ENCODE measurements around the gene RPS19.

The RPS19 gene

DNA sequence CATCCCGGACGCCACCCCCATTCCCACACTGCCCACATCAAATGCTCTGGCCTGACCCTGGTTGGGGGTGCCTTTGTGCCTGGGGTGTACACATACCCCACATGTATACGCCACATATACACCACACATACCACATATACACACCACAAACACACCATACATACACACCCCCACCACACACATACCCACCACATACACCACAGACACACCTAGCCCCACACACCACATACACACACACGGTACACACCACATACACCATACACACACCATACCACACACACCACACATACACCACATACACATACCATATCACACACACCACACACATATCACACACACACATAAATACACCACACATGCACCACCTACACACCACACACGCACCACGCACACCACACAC, 58.0 kb downstream of the RPS19 start:
- Histone ChIP-seq H3K27ac (ENCODE audit: low read length) (no peak overlapping the region), H3K9ac (ENCODE audit: low read length in 2 of 2) (no peak overlapping the region), H3K27me3 (ENCODE audit: control insufficient read depth in 1 of 2, insufficient read depth in 2 of 2, low read length in 2 of 2) (peaks cover 79 to 84% of the 10 kb centered on the region in 2 donors), H3K4me3 (ENCODE audit: low read length in 2 of 2) (no peak overlapping the region), H3K4me1 (ENCODE audit: control insufficient read depth, insufficient read depth, low read length) (peaks cover 5% of the 10 kb centered on the region), H3K36me3 (ENCODE audit: control insufficient read depth in 2 of 2, insufficient read depth in 2 of 2, low read length in 2 of 2) (no peaks in the 10 kb centered on the region), H3K9me3 (ENCODE audit: control insufficient read depth in 2 of 2, low read length in 2 of 2) (no peaks in the 10 kb centered on the region)

DNA sequence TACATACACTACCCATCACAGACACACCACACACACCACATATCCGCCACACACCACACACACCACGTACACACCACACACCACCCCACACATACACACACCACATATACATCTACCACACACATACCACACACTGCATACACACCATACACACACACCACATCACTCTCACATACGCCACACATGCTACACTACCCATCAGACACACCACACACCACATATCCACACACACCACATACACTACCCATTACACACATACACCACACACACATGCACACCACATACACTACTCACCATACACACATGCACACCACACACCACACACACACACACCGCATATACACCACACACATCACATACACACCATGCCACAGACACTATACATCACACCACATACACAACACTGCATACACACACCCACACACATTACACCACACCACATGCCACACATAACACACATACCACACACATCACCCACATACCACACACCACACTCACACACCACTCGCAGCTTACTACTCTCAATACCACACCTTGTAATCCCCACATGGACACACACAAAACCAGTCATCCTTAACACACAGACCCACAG, 58.7 kb downstream of the RPS19 start:
- Histone ChIP-seq H3K36me3 (ENCODE audit: control insufficient read depth in 2 of 2, insufficient read depth in 2 of 2, low read length in 2 of 2) (no peaks in the 10 kb centered on the region), H3K4me1 (ENCODE audit: control insufficient read depth, insufficient read depth, low read length) (peaks cover 5% of the 10 kb centered on the region), H3K9me3 (ENCODE audit: control insufficient read depth in 2 of 2, low read length in 2 of 2) (no peaks in the 10 kb centered on the region), H3K4me3 (ENCODE audit: low read length in 2 of 2) (no peak overlapping the region), H3K27me3 (ENCODE audit: control insufficient read depth in 1 of 2, insufficient read depth in 2 of 2, low read length in 2 of 2) (peaks cover 78 to 80% of the 10 kb centered on the region in 2 donors), H3K27ac (ENCODE audit: low read length) (no peak overlapping the region), H3K9ac (ENCODE audit: low read length in 2 of 2) (no peak overlapping the region)

- Histone ChIP-seq H3K9ac (ENCODE audit: low read length in 2 of 2) (no peak overlapping the region), H3K27me3 (ENCODE audit: control insufficient read depth in 1 of 2, insufficient read depth in 2 of 2, low read length in 2 of 2) (peaks cover 83% of the 10 kb centered on the region in 2 donors), H3K4me3 (ENCODE audit: low read length in 2 of 2) (no peak overlapping the region), H3K9me3 (ENCODE audit: control insufficient read depth in 2 of 2, low read length in 2 of 2) (no peaks in the 10 kb centered on the region), H3K27ac (ENCODE audit: low read length) (no peak overlapping the region), H3K36me3 (ENCODE audit: control insufficient read depth in 2 of 2, insufficient read depth in 2 of 2, low read length in 2 of 2) (no peaks in the 10 kb centered on the region), H3K4me1 (ENCODE audit: control insufficient read depth, insufficient read depth, low read length) (peaks cover 4% of the 10 kb centered on the region)
These were observed 60.1 kb downstream of the RPS19 start for GRCh38 chr19:41919948-41920712.

DNA sequence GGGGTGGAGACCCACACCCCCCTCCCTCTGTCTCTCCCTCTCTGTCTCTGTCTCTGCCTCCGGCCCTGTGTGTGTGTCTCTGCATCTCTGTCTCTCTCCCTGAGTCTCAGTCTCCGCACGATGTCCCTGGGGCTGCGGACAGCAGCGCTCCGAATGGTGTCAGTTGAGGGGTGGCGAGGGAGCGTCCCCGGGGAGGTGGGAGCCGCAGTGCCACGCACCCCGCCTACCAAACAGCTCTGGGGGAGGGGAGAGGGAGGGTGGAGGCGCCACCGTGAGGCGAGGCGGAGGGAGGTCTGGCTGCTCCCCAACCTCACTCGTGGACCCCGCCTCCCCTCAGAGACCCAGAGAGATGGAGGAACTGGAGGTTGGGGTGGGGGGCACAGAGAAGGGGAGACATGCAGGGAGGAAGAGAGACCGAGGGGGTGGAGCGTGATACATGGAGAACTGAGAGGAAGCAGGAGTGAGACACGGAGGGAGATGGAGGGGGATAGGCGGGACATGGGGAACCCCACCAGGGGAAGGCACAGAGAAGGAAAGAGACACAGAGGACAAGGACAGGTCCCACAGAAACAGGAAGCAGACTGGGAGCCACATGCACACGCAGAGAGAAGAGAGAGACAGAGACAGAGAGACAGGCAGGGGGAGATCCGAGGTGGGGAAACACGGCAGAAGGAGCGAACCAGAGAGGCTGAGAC, 61.0 kb downstream of the RPS19 start:
- no peaks in the 10 kb centered on the region for H3K36me3 ChIP-seq (ENCODE audit: control insufficient read depth in 2 of 2, insufficient read depth in 2 of 2, low read length in 2 of 2)
- no peak overlapping the region for H3K9ac ChIP-seq (ENCODE audit: low read length in 2 of 2)
- peaks cover 0 to 3% of the 10 kb centered on the region in 2 donors for H3K9me3 ChIP-seq (ENCODE audit: control insufficient read depth in 2 of 2, low read length in 2 of 2)
- no peak overlapping the region for H3K27ac ChIP-seq (ENCODE audit: low read length)
- H3K4me3 ChIP-seq (ENCODE audit: low read length in 2 of 2), result no peak overlapping the region
- H3K4me1 ChIP-seq (ENCODE audit: control insufficient read depth, insufficient read depth, low read length), result no peaks in the 10 kb centered on the region
- peaks cover 83 to 85% of the 10 kb centered on the region in 2 donors for H3K27me3 ChIP-seq (ENCODE audit: control insufficient read depth in 1 of 2, insufficient read depth in 2 of 2, low read length in 2 of 2)

- H3K27ac ChIP-seq (ENCODE audit: low read length), result no peak overlapping the region
- H3K4me3 ChIP-seq (ENCODE audit: low read length in 2 of 2), result no peak overlapping the region
- peaks cover 84% of the 10 kb centered on the region in 2 donors for H3K27me3 ChIP-seq (ENCODE audit: control insufficient read depth in 1 of 2, insufficient read depth in 2 of 2, low read length in 2 of 2)
- H3K4me1 ChIP-seq (ENCODE audit: control insufficient read depth, insufficient read depth, low read length), result no peaks in the 10 kb centered on the region
- peaks cover 0 to 5% of the 10 kb centered on the region in 2 donors for H3K9me3 ChIP-seq (ENCODE audit: control insufficient read depth in 2 of 2, low read length in 2 of 2)
- no peak overlapping the region for H3K9ac ChIP-seq (ENCODE audit: low read length in 2 of 2)
- H3K36me3 ChIP-seq (ENCODE audit: control insufficient read depth in 2 of 2, insufficient read depth in 2 of 2, low read length in 2 of 2), result no peaks in the 10 kb centered on the region
These were observed 61.8 kb downstream of the RPS19 start for GRCh38 chr19:41921577-41922576.

All from stomach smooth muscle (tissue), 2 donors.